Cerebellar nuclear complex (tissue), 1 donor: Measurements from ENCODE around the gene SBNO2.
"Not testable (repeated sequence)": the region's sequence is repeated elsewhere in the genome, so short reads cannot be mapped to it uniquely, and the experiment has no call there.

Source experiments
- DNase-seq, 2 experiments: peaks; one replicate each; lab custom pipeline; 2025; lab: John Stamatoyannopoulos, UW

Gene SBNO2

GRCh38 chr19:1134431-1134830 is 39.6 kb downstream of the SBNO2 start:
- no peak for DNase-seq

GRCh38 chr19:1133471-1133929 is 40.6 kb downstream of the SBNO2 start:
- no peak for DNase-seq

- no peak for DNase-seq
Observed at GRCh38 chr19:1132552-1133383, 41.3 kb downstream of the SBNO2 start.

- no peak for DNase-seq
Observed at GRCh38 chr19:1131718-1132551, 42.1 kb downstream of the SBNO2 start.

GRCh38 chr19:1130771-1131717 is 43.0 kb downstream of the SBNO2 start:
- DNase-seq, result no peak

- no peak for DNase-seq
Observed at GRCh38 chr19:1129535-1129934, 44.5 kb downstream of the SBNO2 start.

- DNase-seq, result not testable (repeated sequence)
Observed at GRCh38 chr19:1129084-1129483, 45.0 kb downstream of the SBNO2 start.

- no peak for DNase-seq
Observed at GRCh38 chr19:1128106-1128505, 46.0 kb downstream of the SBNO2 start.

GRCh38 chr19:1126984-1127760 is 46.9 kb downstream of the SBNO2 start:
- DNase-seq, result no peak

GRCh38 chr19:1125601-1126467 is 48.2 kb downstream of the SBNO2 start:
- no peak for DNase-seq

- no peak for DNase-seq
Observed at GRCh38 chr19:1123885-1124677, 50.0 kb downstream of the SBNO2 start.

GRCh38 chr19:1123381-1123780 is 50.7 kb downstream of the SBNO2 start:
- no peak for DNase-seq

- DNase-seq, result no peak
Observed at GRCh38 chr19:1122972-1123363, 51.1 kb downstream of the SBNO2 start.

- DNase-seq, result no peak
Observed at GRCh38 chr19:1122021-1122971, 51.8 kb downstream of the SBNO2 start.

GRCh38 chr19:1121395-1121794 is 52.7 kb downstream of the SBNO2 start:
- no peak for DNase-seq

- DNase-seq, result no peak
Observed at GRCh38 chr19:1119475-1120217, 54.4 kb downstream of the SBNO2 start.

- no peak for DNase-seq
Observed at GRCh38 chr19:1118999-1119398, 55.1 kb downstream of the SBNO2 start.
